HepG2 (cell line): Measurements from ENCODE around the gene IRAK1BP1. TPM values are rescaled to one million over a fixed set of nuclear protein-coding genes. Genes with fewer than 3 reads are reported as not detected.
A peak's percentile ranks its signal among the peaks of the same experiment; 100 is the strongest.
"Not testable (repeated sequence)": the region's sequence is repeated elsewhere in the genome, so short reads cannot be mapped to it uniquely, and the experiment has no call there.

Experiments
- ATAC-seq: fragments of 200-7000 bp; cut with Tn5 transposase; 3 replicates; pipeline ENCODE4 v1.9.1; 2020; ENCODE audit warnings: mild to moderate bottlenecking, moderate library complexity
- BruUV-seq: library from RNA; stranded (reverse); fragments of 400-500 nt; replicated peaks from 2 replicates; lab custom pipeline; 2021; lab: Mats Ljungman, UMichigan
- CTCF ChIA-PET: fragments of 300-600 bp; formaldehyde crosslinking; extraction: SDS; loops from one replicate; lab custom pipeline; 2021; ENCODE audit warnings: low total read pairs, inconsistent platforms, low intra/inter-chr PET ratio; lab: Yijun Ruan, JAX
- POLR2A ChIA-PET: fragments of 350-600 bp; sonication (Branson Sonifier 250); formaldehyde crosslinking; loops from one replicate; lab custom pipeline; 2020; ENCODE audit warnings: antibody characterized with exemption, inconsistent platforms; lab: Yijun Ruan, JAX
- DNase-seq: peaks from one replicate; pipeline ENCODE4 v3.0.0-alpha.2; 2015; ENCODE audit warnings: low spot score
- FAIRE-seq: peaks from 3 replicates; lab custom pipeline; 2011; peaks lifted over from hg19 to GRCh38; lab: Jason Lieb, UNC
- H2AFZ ChIP-seq: one replicate; pipeline ENCODE4 v1.6.1; 2011; ENCODE audit warnings: low read length, inconsistent platforms
- H3K27ac ChIP-seq: fragments of 300-600 bp; 3 replicates; pipeline ENCODE4 v1.8.0; 2011; ENCODE audit warnings: mixed run types, mild to moderate bottlenecking, mixed read lengths, low read length, inconsistent platforms; ENCODE audit not compliant: insufficient read depth; ENCODE audit errors: extremely low read length
- H3K27me3 ChIP-seq, 2 experiments: fragments of 200-600 bp in 1 of 2; 2 replicates in 1 of 2; 3 replicates in 1 of 2; pipeline versions ENCODE4 v1.6.0 to v1.8.0; 2011; ENCODE audit warnings: low read length in 2 of 2, mild to moderate bottlenecking in 2 of 2, moderate library complexity in 2 of 2, inconsistent platforms in 1 of 2; ENCODE audit not compliant: insufficient read depth in 2 of 2, control insufficient read depth in 1 of 2
- H3K36me3 ChIP-seq, 2 experiments: fragments of 200-600 bp in 1 of 2; replicated peaks in 1 of 2; 2 replicates in 1 of 2; 3 replicates in 1 of 2; pipeline versions ENCODE4 v1.5.1 to v1.8.0; 2011; ENCODE audit warnings: low read length in 2 of 2, inconsistent platforms in 1 of 2; ENCODE audit not compliant: insufficient read depth in 2 of 2, control insufficient read depth in 1 of 2
- H3K4me1 ChIP-seq: 2 replicates; pipeline ENCODE4 v1.5.1; 2012; ENCODE audit warnings: low read length, inconsistent platforms; ENCODE audit not compliant: insufficient read depth
- H3K4me2 ChIP-seq: 2 replicates; pipeline ENCODE4 v1.6.0; 2011; ENCODE audit warnings: low read depth, low read length, inconsistent platforms
- H3K4me3 ChIP-seq, 3 experiments: fragments of 200-600 bp in 1 of 3; sonication (generic), shearing (Covaris generic) in 1 of 3; replicated peaks in 1 of 3; 2 replicates each; pipeline ENCODE4 v1.5.1; 2011 to 2016; ENCODE audit warnings: low read length in 3 of 3, inconsistent platforms in 2 of 3, low read depth in 2 of 3, mild to moderate bottlenecking in 2 of 3, control low read depth in 1 of 3, mixed read lengths in 1 of 3; ENCODE audit not compliant: insufficient read depth in 1 of 3
- H3K79me2 ChIP-seq: one replicate; pipeline ENCODE4 v1.6.1; 2011; ENCODE audit warnings: low read length, inconsistent platforms; ENCODE audit not compliant: insufficient read depth
- H3K9ac ChIP-seq: 2 replicates; pipeline ENCODE4 v1.6.0; 2011; ENCODE audit warnings: mild to moderate bottlenecking, low read depth, low read length, inconsistent platforms; ENCODE audit not compliant: insufficient read depth
- H3K9me3 ChIP-seq: 2 replicates; pipeline ENCODE4 v1.5.1; 2012; ENCODE audit warnings: mild to moderate bottlenecking, low read length
- H4K20me1 ChIP-seq: 2 replicates; pipeline ENCODE4 v1.6.0; 2011; ENCODE audit warnings: inconsistent platforms, mild to moderate bottlenecking, low read length, moderate library complexity; ENCODE audit not compliant: insufficient read depth
- CENPX ChIP-seq: sonication (generic); formaldehyde crosslinking; IDR thresholded peaks from 2 replicates; pipeline ENCODE4 v1.9.0; 2021; ENCODE audit warnings: mild to moderate bottlenecking, missing genetic modification reagents, moderate library complexity
- CTCF ChIP-seq: sonication (generic); formaldehyde crosslinking; IDR thresholded peaks from 2 replicates; pipeline ENCODE4 v1.5.0; 2020; ENCODE audit warnings: mild to moderate bottlenecking, missing genetic modification reagents, moderate library complexity
- MIXL1 ChIP-seq: IDR thresholded peaks from 2 replicates; pipeline ENCODE4 v1.6.1; 2016
- SMC3 ChIP-seq: IDR thresholded peaks from 2 replicates; pipeline ENCODE4 v1.6.1; 2011; ENCODE audit warnings: low read length, improper control_type of control experiment
- STAG1 ChIP-seq: sonication (generic); formaldehyde crosslinking; IDR thresholded peaks from 2 replicates; pipeline ENCODE4 v1.4.0; 2020; ENCODE audit warnings: missing genetic modification reagents
- TBX3 ChIP-seq: fragments of 450-650 bp; IDR thresholded peaks from 2 replicates; pipeline ENCODE4 v1.6.1; 2017; ENCODE audit warnings: antibody characterized with exemption, mild to moderate bottlenecking, inconsistent platforms, borderline replicate concordance
- TCF12 ChIP-seq, 2 experiments: fragments of 450-650 bp in 1 of 2; sonication (generic) in 1 of 2; formaldehyde crosslinking in 1 of 2; IDR thresholded peaks; 2 replicates each; pipeline versions ENCODE4 v1.6.1 to v1.8.0; 2017 to 2022; ENCODE audit warnings: antibody characterized with exemption in 1 of 2, mild to moderate bottlenecking in 1 of 2, missing genetic modification reagents in 1 of 2, moderate library complexity in 1 of 2
- TEAD3 ChIP-seq: optimal IDR thresholded peaks from 2 replicates; pipeline ENCODE3; 2016; ENCODE audit warnings: borderline replicate concordance
- ZMAT5 ChIP-seq: sonication (generic); formaldehyde crosslinking; IDR thresholded peaks from 2 replicates; pipeline ENCODE4 v1.5.0; 2020; ENCODE audit warnings: mild to moderate bottlenecking, low read depth, missing genetic modification reagents, borderline replicate concordance
- ZNF556 ChIP-seq: sonication (generic); formaldehyde crosslinking; IDR thresholded peaks from 2 replicates; pipeline ENCODE4 v1.4.0; 2020; ENCODE audit warnings: mild to moderate bottlenecking, missing genetic modification reagents, borderline replicate concordance
- ZNF629 ChIP-seq: sonication (generic); formaldehyde crosslinking; conservative IDR thresholded peaks from 2 replicates; pipeline ENCODE4 v1.5.0; 2020; ENCODE audit warnings: missing genetic modification reagents
- WGBS: methylation state at CpG from one replicate; pipeline ENCODE4 v1.1.6; 2017; ENCODE audit warnings: low lambda C conversion rate; 5-methylcytosine and 5-hydroxymethylcytosine counted together
- in situ Hi-C: cut with HindIII; loops from 2 replicates; pipeline ENCODE4 v1.10.0; 2017; ENCODE audit warnings: low pct_unique_long_range_greater_than_20kb; ENCODE audit not compliant: extremely low pct_ligation_motif_present
- intact Hi-C: fragments of 100-400 bp; cut with micrococcal nuclease; formaldehyde crosslinking; loops from one replicate; pipeline ENCODE4 v1.10.0; 2022; ENCODE audit not compliant: unreplicated experiment
- polyA plus RNA-seq, 8 experiments: library from polyadenylated mRNA; depleted of rRNA in 3 of 8; stranded (reverse) in 7 of 8; unstranded in 1 of 8; fragments of >200 nt; fragmentation: Illumina TruSeq in 4 of 8; extraction: Trizol in 4 of 8; gene quantifications; 2 replicates each; pipeline versions ENCODE4 v1.2.1 to v1.2.3, GENCODE V29; 2011 to 2016; ENCODE audit warnings: low read depth in 4 of 8, missing spikeins in 1 of 8, mixed read lengths in 1 of 8; ENCODE audit not compliant: insufficient read depth in 1 of 8
- total RNA-seq, 5 experiments: library from RNA; depleted of rRNA; stranded (reverse); fragments of >200 nt; fragmentation: Illumina TruSeq; extraction: Trizol; gene quantifications; 2 replicates each; pipeline ENCODE4 v1.2.3, GENCODE V29; 2016; ENCODE audit warnings: low read depth in 1 of 5

IRAK1BP1 gene
- total and polyA plus RNA-seq, 2 of the 13 experiments (the other 11 are each of a cell fraction or from before 2014, with no cell fraction given) = 0.86 to 1.5 TPM

- in situ Hi-C loops, ATAC-seq, H3K9ac ChIP-seq, intact Hi-C loops, H3K4me3 ChIP-seq, H3K36me3 ChIP-seq, H3K4me1 ChIP-seq, H3K9me3 ChIP-seq, H2AFZ ChIP-seq, POLR2A ChIA-PET, DNase-seq, BruUV-seq, CTCF ChIA-PET, H3K79me2 ChIP-seq, H3K27me3 ChIP-seq, FAIRE-seq, H3K27ac ChIP-seq, H4K20me1 ChIP-seq: not testable (repeated sequence)
- 0 out of 2 replicates have a peak overlapping the region, but pooled peaks have one; percentile 2 for H3K4me2 ChIP-seq
- 71% methylated on average over 7 of the region's 8 CpGs for WGBS
Observed at GRCh38 chr6:78858339-78858938, 8.9 kb upstream of the IRAK1BP1 start.

- Histone ChIP-seq H3K4me2 (no peak overlapping the region), H4K20me1 (no peaks in the 10 kb centered on the region), H3K27ac (no peak overlapping the region), H3K36me3 (no peaks in the 10 kb centered on the region), H3K79me2 (no peaks in the 10 kb centered on the region), H3K4me3 (no peak overlapping the region)
- POLR2A ChIA-PET = no interaction called here
- intact Hi-C loops = loop anchor here (10.0 kb wide), 1 partner anchor 213 kb away; the partner anchor contains the start of gene PHIP
- CTCF ChIA-PET = no interaction called here
- peak; percentile 41 for DNase-seq
- TF ChIP-seq CENPX (CRISPR knock-in tag) (no peak), TCF12 (IDR thresholded peaks at IDR 0.05) (no peak), TCF12 (CRISPR knock-in tag; IDR thresholded peaks at IDR 0.05) (no peak), STAG1 (CRISPR knock-in tag) (peak; percentile 48), ZMAT5 (CRISPR knock-in tag) (no peak), ZNF629 (CRISPR knock-in tag) (0 out of 2 replicates have a peak, but pooled peaks have one; percentile 15), MIXL1 (CRISPR knock-in tag) (peak; percentile 34; the same call in 1 of the 2 replicates), TEAD3 (CRISPR knock-in tag) (no peak), CTCF (peak; percentile 36; the same call in 1 of the 2 replicates), ZNF556 (no peak), TBX3 (no peak), SMC3 (0 out of 2 replicates have a peak, but pooled peaks have one; percentile 3)
- TF ChIP-seq, all 625 proteins: peak for 5
- in situ Hi-C loops = no loop called here
- H3K9me3 ChIP-seq = no peaks in the 10 kb centered on the region
- H3K9ac ChIP-seq = no peak overlapping the region
- WGBS = 8% methylated on average over 2 of the region's 2 CpGs
- FAIRE-seq (no peak), ATAC-seq (peak; percentile 97)
- H3K27me3 ChIP-seq = no peaks in the 10 kb centered on the region
- no peak overlapping the region for H2AFZ ChIP-seq
- no TSS peak for BruUV-seq
- peaks cover 11% of the 10 kb centered on the region for H3K4me1 ChIP-seq
Observed at GRCh38 chr6:78861509-78861908, 5.8 kb upstream of the IRAK1BP1 start.
